ENCODE results near the gene ATP4B.

GRCh38 chr13:113609616-113610015, 48.4 kb downstream of the ATP4B start:
- TF ChIP-seq, protein P1, sequence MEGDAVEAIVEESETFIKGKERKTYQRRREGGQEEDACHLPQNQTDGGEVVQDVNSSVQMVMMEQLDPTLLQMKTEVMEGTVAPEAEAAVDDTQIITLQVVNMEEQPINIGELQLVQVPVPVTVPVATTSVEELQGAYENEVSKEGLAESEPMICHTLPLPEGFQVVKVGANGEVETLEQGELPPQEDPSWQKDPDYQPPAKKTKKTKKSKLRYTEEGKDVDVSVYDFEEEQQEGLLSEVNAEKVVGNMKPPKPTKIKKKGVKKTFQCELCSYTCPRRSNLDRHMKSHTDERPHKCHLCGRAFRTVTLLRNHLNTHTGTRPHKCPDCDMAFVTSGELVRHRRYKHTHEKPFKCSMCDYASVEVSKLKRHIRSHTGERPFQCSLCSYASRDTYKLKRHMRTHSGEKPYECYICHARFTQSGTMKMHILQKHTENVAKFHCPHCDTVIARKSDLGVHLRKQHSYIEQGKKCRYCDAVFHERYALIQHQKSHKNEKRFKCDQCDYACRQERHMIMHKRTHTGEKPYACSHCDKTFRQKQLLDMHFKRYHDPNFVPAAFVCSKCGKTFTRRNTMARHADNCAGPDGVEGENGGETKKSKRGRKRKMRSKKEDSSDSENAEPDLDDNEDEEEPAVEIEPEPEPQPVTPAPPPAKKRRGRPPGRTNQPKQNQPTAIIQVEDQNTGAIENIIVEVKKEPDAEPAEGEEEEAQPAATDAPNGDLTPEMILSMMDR (IDR thresholded peaks at IDR 0.05; ENCODE audit: poor library complexity) = no peak
- TF ChIP-seq EZH2 (IDR thresholded peaks at IDR 0.05; ENCODE audit: borderline replicate concordance) = no peak
- TF ChIP-seq EZH2phosphoT487 (IDR thresholded peaks at IDR 0.05; ENCODE audit: low read depth, severe bottlenecking, unreplicated experiment) = no peak
